Measurements from ENCODE around the gene MSMP.

MSMP gene

GRCh38 chr9:35771075-35771433 is 17.0 kb upstream of the MSMP start:
- DNase-seq = no peak

DNA sequence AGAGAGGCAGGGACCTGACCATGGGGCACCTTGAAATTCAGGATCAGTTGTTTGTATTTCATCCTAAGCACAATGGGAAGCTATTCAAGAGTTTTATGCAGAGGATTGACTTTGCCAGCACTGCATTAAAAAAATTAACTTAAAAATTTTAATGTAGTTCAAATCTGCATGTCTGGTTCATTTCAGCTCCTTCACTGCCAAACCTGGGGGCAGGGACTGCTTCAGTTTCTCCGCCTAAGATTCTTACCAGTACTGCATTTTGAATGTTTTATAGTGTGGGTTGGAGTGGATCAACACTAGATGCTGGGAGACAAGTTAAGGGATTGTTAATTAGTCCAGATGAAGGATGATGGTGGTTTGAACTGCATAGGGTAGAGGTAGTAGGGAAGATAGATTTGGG is 15.7 kb upstream of the MSMP start:
- no peak for DNase-seq

- DNase-seq = no peak
Measured at GRCh38 chr9:35767458-35767857, 13.4 kb upstream of the MSMP start.

- DNase-seq = no peak
Measured at GRCh38 chr9:35766997-35767396, 12.9 kb upstream of the MSMP start.

DNA sequence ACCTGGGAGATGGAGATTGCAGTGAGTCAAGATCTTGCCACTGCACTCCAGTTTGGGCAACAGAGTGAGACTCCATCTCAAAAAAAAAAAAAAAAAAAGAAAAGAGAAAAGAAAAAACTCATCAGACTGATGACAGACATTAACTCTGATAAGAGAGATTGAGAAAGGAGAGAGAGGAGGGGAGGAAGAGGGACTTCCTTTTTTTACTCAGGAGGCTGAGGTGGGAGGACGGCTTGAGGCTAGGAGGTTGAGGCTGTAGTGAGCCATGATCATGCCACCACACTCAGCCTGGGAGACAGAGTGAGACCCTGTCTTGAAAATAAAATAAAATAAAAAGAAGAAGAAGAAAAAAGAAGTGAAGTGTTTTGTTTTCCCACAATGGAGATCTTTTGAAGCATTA is 9.7 kb upstream of the MSMP start:
- DNase-seq = no peak

GRCh38 chr9:35763181-35763580 is 9.1 kb upstream of the MSMP start:
- no peak for DNase-seq

DNA sequence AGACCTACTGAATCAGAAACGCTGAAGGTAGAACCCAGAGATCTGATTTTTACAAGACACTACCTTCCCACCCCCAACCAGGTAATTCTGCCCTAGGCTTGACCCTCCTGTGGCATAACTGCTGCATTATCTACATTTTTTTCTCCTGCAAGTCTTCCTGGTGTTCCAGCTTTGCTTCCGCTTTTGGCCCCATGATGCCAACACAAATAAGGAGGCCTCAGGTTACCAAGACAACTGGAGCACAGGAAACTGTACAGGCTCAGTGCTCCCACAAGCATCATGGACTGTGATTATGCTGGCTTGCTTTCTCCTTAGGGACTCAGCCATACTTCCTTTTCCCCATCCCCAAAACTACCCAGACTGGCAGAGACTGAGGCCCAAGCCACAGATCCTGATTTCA is 6.6 kb upstream of the MSMP start:
- DNase-seq = no peak

DNA sequence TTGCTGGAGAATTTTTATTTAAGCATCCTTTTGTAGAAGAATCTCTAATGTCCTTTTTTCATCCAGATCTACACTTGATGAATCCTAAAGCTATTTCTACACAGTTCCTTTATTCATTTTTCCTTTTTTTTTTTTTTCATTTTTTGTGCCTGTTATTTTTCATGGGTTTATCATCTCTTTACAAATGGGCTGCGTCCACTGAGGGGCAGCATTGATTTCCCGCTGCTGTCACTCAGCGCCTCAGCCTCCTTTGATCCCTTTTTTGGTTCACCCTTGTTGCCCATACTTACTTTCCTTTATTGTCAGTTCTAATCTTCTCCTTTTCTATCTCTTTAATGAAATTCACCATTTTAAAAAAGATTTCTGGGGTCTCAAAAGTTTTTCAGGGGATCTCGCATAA is 5.7 kb upstream of the MSMP start:
- DNase-seq = no peak

DNA sequence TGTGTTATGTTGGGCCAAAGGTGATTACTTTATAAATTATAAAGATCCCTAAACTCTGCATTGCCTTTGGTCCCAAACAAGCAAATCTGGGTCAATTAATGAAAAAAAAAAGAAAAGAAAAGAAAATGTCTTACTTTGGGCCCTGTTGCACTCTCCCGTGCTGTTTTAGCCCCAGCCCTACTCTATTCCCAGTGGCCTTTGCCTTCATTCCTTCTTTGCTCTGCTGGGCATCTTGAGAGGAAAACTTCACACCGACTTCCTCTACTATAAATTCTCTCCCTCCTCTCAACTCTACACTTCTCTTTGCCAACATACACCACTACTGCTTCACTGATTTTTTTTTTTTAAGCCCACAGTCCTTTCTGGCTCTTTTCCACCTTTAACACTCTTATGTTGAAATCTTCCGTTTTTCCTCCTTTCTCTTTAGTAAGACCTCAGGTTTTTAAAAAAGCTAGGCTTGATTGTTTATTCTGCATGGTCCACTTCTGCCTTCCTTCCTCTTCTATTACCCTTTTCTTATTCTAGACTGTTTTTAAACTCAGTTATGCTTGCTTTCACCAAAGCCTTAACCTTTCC is 4.5 kb upstream of the MSMP start:
- DNase-seq = no peak

DNA sequence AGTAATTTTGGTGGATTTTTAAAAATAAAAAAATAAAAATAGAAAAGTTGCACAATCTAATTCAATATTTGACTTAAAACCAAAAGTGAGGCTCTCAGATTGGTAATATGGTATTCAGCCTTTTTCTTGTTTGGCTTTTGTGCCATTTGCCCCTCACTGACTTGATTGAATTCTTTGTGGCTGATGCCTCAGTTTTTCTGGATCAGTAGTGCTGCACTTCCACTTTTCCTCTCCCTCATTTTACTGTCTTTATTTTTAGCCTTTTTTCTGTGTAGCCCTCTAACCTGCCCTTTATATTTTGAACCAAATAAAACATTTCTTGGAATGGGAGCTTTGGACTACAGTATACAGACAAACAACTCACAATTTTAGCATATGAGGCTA is 3.8 kb upstream of the MSMP start:
- no peak for DNase-seq

- peak; percentile 82 for DNase-seq
Measured at GRCh38 chr9:35757226-35757891, 3.3 kb upstream of the MSMP start.

DNA sequence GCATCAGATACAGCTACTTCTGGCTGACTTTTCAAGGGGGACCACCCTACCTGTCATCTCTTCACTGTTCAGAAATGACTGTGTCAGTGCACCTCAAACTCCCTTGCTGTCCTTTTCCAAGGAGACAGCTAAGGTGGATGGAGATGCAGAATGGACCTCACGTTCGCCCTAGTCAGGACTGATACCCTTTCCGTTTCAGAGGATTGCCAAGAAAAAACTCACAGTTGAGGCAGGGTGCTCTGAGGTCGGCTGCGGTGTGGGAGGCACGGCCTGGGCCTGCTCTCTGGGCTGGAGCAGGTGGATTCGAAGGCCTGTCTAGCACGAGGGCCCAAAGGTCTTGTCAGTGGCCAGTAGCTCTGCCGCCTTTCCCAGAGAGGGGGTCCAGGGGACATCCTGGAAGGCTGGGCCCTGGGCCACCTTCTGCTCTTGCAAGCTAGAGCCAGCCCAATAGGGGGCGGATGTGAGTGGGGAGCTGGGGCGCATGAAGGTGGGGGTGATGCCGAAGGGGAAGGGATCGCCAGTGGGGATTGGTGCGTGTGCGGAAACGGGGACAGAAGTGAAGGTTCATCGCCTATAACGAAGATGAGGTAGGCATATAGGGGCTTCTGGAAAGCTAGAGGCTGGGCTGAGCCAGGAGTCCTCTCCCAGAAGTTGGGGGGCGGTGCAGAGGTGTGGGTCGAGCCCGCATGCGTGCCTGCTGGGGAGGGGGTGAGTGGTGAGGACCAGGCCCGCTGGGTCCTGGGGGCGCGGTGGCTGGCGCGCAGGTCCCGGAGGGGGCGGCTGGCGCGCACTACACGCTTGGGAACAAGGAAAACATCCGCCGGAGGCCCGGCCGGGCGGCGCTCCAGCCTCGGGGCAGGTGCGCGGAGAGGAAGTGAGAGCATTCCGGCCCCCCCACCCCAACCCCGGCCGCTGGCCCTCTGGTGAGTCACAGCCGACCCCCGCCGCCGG is 2.5 kb upstream of the MSMP start:
- DNase-seq = peak; percentile 89

- DNase-seq = no peak
Measured at GRCh38 chr9:35755071-35755470, 995 bp upstream of the MSMP start.

DNA sequence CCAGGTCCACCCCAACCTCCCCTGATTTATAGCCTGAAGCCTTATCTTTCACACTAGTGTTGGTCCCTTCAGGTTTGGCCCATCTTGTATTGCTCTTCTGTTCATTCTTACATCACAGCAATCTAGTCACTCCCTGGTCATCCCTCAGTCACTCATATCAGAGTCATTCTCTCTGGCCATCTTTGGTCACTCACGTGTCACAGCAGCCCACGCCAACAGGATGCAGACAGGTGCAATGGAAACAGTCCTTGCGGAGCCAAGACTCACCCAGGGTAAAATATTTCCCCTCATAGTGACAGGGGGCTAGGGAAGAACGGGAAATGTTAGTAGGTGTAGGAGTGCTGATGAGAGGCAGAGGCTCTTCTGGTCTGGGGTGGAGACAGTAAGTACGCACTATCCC is 610 bp downstream of the MSMP start:
- DNase-seq = no peak

DNA sequence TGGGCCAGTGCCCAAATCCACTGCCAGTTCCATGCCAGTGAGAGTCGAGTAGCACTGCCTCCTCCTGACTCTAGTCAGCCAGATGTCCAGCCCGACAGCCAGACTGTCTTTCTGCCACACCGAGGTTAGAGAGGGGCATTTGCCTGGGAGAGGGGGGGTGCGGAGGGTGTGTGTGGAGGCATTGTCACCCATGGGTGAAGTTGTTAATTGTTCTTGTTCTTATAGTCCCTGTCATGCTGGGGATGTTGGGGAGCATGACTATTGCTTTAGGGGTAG is 3.9 kb downstream of the MSMP start:
- no peak for DNase-seq

DNA sequence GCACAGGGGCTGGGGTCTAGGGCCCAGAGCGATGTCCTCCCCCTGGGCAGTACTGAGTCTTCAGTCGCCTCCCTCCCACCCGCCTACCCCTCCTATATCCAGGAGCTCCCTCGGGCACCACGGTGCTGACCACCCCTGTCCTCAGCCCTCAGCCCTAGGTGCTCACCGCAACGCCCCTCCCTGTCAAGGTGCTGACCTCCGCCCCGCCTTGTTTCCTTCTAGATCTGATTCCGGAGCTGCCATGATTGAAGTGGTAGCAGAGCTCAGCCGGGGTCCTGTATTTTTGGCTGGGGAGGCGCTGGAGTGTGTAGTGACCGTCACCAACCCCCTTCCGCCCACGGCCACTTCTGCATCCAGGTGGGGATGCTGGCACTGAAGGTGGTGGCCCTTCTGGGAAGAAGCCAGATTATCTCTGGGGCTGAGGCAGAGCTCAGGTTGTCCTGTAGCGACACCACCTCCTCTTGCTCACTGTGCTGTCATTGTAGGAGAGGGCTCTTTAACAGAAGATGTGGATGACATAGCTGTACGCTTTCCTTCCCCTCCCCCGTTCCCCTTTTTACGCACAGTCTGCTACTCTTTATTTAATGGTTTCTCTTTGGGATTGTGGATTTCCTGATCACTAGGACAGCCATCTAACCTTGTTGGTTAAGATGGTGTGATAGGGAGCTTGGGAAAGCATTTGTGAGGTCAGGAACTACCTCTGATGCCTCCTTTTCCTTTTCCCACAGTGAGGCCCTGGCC is 4.4 kb downstream of the MSMP start:
- DNase-seq = no peak

DNA sequence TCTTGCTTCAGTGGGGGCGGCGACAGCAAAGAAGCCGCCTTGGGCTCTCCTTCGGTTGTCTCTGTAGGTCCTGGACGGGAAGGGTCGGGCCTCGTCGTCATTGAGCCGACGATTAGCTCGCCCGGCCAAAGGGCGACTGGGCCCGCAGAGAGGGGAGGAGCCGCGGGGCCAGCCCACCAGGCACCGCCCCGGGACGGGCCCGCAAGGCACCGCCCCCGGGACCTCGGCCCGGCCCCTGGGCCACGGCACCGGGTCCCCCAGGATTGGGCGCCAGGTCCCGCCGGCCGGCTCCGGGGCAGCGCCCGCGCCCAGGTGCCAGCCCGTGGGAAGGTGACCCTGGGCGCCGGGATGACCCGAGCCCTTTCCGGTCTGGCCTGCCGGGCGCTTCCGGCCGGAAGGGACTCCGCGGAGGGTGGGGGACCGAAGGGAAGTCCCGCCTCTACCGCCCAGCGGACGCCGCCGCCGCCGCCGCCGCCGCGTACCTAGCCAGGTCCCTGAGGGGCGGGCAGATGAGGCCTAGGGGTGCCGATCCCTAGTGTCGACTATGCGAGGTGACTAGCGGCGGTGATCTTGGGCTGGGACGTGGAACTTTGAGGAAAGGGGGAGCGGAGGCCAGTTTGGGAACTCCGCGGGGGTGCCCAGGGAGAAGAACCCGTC is 5.1 kb downstream of the MSMP start, which contains the start of the genes GBA2 and RGP1:
TSS of gene GBA2 (minus strand) at position 371 of the 657 bp plus-strand sequence. CDS start 524 bp downstream, outside the sequence.
TSS of gene RGP1 (plus strand) at position 430 of the 657 bp plus-strand sequence. CDS start 469 bp downstream, outside the sequence.
- DNase-seq = peak; percentile 87

DNA sequence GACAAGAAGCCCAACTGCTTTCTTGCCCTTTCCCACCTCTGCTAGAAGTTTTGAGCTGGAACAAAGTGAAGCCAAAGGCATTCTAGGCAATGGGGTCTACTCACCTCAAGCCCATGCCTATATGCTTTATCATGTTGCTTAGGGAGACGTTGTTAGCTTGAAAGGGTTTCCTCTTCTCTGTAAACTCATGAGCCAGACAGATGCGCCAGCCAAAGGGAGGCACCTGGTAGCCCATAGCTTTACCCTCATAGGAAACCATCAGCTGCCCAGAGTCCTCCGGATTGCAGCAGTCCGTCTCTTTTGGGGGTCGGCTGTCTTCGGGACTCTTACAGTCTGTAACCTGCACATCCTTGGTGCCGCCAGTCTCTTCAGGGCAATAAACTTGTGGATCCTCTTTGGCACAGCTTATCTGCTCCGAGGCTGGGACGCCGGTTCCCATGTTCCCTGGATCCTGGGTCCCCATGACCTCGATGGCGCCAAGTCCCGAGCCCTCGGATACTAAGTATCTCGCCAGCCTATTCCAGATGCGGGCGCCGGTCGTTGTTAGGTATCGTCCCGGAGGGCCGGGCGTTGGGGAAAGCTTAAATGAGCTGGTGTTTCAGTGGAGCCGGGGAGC is 5.7 kb downstream of the MSMP start:
- DNase-seq = no peak

DNA sequence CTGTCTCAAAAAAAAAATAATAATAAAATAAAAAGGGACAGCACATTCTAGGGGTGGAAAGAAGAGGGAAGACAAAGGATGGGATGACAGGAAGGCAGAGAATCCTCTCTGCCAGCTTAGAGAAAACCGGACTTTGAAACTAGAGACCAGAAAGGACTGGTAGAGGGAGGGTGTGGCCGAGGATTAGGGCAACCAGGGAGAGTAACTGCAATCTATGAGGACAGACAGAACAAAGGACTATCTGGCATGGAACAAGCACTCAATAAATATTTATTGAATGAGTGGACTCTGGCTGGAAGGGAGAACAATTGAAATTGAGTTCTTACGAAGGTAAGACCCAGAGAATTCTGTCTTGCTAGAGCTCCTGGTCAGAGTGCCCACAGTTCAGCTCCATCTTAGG is 7.5 kb downstream of the MSMP start:
- no peak for DNase-seq

GRCh38 chr9:35745569-35745968 is 8.5 kb downstream of the MSMP start:
- no peak for DNase-seq

GRCh38 chr9:35743880-35744518 is 10.1 kb downstream of the MSMP start:
- DNase-seq = no peak

- DNase-seq = no peak
Measured at GRCh38 chr9:35743452-35743851, 10.6 kb downstream of the MSMP start.
